M059J (cell line): ENCODE data around the gene GPR21. TPM values are rescaled to one million over a fixed set of nuclear protein-coding genes. Genes with fewer than 3 reads are reported as not detected.

Experiments
- DNase-seq: peaks from one replicate; pipeline ENCODE4 v3.0.0-alpha.2; 2012; ENCODE audit warnings: low read depth
- total RNA-seq: library from RNA; depleted of rRNA; stranded (reverse); fragments of >200 nt; shearing (Covaris generic); gene quantifications from 2 replicates; pipeline ENCODE4 v1.2.3, GENCODE V29; 2014; rRNA removed

The GPR21 gene
- total RNA-seq, 1 experiment from 2014 or later = not detected

GRCh38 chr9:123063896-123064295 lies 30.4 kb downstream of the GPR21 start:
- no peak for DNase-seq

GRCh38 chr9:123064716-123065115 lies 31.2 kb downstream of the GPR21 start:
- DNase-seq = no peak

GRCh38 chr9:123065196-123065595 lies 31.7 kb downstream of the GPR21 start:
- DNase-seq = no peak

DNA sequence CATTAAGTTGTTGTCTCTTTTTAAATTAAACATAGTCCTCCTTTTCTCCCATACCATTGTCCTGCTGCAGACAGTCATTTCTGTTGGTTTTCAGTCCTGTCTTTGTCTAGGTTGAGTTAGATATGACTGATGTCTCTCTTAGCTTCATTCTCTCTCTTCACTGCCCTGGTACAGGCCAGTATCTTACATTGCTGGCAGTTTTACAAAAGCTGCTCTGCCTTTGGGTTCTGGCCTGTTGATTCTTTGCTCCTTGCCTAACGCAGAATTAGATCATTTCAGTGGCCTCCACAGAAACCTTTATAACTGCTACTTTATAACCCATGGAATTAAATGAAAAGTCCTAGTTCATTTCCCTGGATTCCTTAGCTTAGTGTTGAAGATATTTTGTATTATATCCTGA lies 33.7 kb downstream of the GPR21 start:
- DNase-seq = no peak

GRCh38 chr9:123069010-123069481 lies 35.6 kb downstream of the GPR21 start:
- DNase-seq = peak; percentile 74

DNA sequence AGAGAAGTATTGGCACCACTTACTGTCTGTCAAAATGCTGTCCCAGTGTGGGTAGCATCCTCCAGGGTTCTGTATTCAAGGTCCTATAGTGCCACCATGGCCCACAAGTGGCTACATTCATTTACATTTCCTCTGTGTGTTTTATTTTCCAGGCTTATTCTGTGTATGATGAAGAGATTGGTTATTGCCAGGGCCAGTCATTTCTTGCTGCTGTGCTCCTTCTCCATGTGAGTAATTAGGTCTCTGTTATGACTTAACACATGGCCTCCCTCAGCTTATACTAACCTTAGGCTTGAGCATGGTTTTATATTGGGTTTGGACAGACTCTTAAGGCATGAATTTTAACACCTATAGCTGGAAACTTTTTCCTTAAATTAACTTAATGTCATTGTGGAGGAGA lies 36.7 kb downstream of the GPR21 start:
- no peak for DNase-seq

GRCh38 chr9:123072407-123072995 lies 39.0 kb downstream of the GPR21 start:
- DNase-seq = no peak

DNA sequence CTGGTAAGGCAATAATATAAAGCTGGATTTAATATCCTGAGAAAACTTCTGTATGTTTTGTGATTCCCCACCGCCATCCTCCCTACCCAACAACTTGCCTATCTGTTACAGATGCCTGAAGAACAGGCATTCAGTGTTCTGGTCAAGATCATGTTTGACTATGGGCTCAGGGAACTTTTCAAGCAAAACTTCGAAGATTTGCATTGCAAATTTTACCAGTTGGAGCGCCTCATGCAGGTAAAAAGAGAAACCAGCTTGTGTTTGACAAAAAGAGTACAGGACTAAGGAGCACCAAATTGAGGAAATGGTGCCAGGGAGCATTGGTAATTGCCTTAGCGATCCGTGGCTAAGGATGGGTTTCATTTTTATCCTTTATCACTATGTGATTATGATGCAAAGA lies 40.0 kb downstream of the GPR21 start:
- no peak for DNase-seq

DNA sequence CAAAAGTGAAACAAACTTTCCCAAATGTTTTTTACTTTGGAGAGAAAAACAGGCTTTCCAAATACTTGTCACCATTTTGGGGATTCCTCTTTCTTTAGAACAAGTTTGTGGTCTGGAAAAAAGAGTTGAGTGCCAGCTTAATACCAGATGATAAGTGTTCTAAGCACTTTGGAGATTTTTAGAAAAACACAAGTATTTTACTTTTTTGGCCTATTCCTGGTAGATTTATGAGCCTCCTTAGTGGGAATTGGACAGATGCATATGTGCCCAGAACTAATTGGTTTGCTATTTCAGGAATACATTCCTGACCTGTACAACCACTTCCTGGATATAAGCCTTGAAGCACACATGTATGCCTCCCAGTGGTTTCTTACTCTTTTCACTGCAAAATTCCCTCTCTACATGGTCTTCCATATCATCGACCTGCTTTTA lies 40.5 kb downstream of the GPR21 start:
- peak; percentile 77 for DNase-seq

- DNase-seq = no peak
Measured at GRCh38 chr9:123074628-123075027, 41.2 kb downstream of the GPR21 start.

- DNase-seq = no peak
Measured at GRCh38 chr9:123080444-123080843, 47.0 kb downstream of the GPR21 start.

DNA sequence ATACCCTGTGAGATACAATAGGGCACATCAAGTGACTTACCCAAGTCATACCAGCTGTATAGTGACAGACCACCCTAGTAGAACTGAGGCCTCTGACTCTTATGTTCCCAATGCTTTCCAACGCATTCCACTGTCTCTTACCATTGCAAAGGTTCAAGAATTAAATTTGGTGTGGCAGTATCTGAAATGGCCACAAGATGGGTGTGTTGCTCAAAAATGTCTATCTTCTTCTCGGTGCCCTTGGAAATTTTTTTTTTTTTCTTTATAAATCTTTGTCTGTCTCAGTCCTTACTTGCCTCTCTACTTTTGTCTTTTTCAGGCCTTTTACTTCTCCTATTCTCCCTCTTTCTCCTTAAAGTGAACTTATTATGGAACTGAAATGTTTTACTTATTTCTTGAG lies 48.4 kb downstream of the GPR21 start:
- DNase-seq = peak; percentile 43

GRCh38 chr9:123083680-123084079 lies 50.2 kb downstream of the GPR21 start:
- no peak for DNase-seq

GRCh38 chr9:123084256-123084655 lies 50.8 kb downstream of the GPR21 start:
- DNase-seq = no peak

Other genes starting within 250 kb of the GPR21 start
- gene OR5C1, start 244.7 kb upstream of the GPR21 start, total RNA-seq = not detected in 2 replicates
- not detected in 2 replicates for gene OR1K1, start 233.5 kb upstream of the GPR21 start, total RNA-seq
- 33.3 and 47.0 TPM in 2 replicates for gene PDCL, start 205.1 kb upstream of the GPR21 start, total RNA-seq
- gene RC3H2, start 128.3 kb upstream of the GPR21 start, total RNA-seq = 40.1 and 52.7 TPM in 2 replicates
- 7.7 and 14.8 TPM in 2 replicates for gene ZBTB6, start 120.3 kb upstream of the GPR21 start, total RNA-seq
- gene ZBTB26, start 102.2 kb upstream of the GPR21 start, total RNA-seq = 2.8 and 5.3 TPM in 2 replicates
- gene RABGAP1, start 92.6 kb upstream of the GPR21 start, total RNA-seq = 22.8 and 32.4 TPM in 2 replicates
- 13.3 and 17.9 TPM in 2 replicates for gene STRBP, start 234.9 kb downstream of the GPR21 start, total RNA-seq